ENCODE measurements around the gene LAMP1.
"Not testable (repeated sequence)": the region's sequence is repeated elsewhere in the genome, so short reads cannot be mapped to it uniquely, and the experiment has no call there.

LAMP1 gene

DNA sequence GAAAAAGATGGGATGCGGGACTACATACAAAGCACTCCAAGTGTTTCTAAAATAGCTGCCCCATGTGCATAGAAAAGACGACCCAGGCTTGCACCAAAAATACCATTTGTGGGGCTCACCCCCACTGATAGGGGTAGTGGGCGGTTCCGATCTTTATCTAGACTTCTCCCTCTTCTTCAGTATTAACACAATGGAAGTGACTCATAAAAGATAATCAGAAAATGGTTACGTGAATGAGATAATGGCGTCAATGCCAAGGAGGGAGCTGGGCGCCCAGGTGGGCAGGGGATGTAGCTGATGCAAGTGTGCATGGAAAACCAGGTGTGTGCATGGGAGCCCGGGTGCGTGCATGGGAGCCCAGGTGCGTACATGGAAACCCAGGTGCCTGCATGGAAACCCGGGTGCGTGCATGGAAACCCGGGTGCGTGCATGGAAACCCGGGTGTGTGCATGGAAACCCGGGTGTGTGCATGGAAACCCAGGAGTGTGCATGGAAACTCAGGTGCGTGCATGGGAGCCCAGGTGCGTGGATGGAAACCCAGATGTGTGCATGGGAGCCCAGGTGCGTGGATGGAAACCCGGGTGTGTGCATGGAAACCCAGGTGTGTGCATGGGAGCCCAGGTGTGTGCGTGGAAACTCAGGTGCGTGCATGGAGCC is 32.7 kb downstream of the LAMP1 start:
- DNase-seq, result no peak

DNA sequence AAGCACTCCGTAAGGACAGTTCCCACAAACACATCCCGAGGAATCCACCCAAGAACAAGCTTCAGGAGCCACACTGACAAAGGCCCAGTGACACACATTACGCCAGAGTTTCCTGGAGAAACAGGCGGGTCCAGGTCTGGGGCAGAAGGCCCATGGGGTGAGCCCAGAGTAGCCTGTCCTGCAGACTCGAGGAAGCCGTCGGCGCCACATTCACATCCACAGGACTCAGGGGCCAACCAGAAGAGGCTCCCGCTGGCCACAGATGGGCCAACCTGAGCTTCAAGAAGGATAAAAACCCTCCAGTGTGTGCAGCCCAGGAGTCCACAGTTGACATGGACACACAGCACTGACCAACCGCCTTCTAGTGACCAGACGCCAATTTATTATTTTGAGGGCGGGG is 35.6 kb downstream of the LAMP1 start:
- no peak for DNase-seq

- DNase-seq, result no peak
Measured at GRCh38 chr13:113333076-113333475, 36.0 kb downstream of the LAMP1 start.

- no peak for DNase-seq
Measured at GRCh38 chr13:113337556-113337955, 40.5 kb downstream of the LAMP1 start.

DNA sequence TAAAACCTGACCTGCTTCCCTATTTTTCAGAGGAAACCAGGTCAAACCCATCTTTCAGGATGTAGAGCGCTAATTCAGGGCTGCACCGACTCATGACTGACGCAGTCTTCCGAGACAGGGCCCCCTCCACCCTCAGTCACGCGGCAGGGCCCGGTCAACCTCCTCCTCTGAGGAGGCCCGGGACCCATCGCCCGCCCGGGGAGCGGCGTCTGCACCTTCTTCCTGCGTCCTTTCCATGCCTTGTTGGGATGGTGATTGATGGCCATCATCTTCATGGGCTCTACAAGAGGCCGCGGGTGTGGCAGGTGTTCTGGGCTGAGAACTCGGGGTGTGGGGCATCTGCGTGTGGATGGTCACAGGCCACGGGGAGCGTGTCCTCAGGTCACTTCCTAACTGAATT is 40.9 kb downstream of the LAMP1 start:
- DNase-seq, result no peak

GRCh38 chr13:113338451-113338850 is 41.4 kb downstream of the LAMP1 start:
- DNase-seq, result no peak

- no peak for DNase-seq
Measured at GRCh38 chr13:113342820-113343691, 46.0 kb downstream of the LAMP1 start.

DNA sequence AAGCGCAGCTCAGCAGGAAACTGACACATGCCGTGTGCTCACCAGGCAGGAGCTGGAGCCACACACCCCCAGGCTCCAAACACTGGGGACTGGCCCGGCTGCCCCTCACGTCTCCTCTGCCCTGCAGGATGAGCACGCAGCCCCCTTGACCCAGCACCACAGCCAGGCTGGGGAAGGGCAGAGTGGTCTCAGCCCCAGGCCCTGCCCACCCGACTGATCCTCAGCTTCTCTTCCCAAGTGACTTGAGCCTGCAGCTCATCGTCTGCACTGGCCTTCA is 46.6 kb downstream of the LAMP1 start:
- no peak for DNase-seq

DNA sequence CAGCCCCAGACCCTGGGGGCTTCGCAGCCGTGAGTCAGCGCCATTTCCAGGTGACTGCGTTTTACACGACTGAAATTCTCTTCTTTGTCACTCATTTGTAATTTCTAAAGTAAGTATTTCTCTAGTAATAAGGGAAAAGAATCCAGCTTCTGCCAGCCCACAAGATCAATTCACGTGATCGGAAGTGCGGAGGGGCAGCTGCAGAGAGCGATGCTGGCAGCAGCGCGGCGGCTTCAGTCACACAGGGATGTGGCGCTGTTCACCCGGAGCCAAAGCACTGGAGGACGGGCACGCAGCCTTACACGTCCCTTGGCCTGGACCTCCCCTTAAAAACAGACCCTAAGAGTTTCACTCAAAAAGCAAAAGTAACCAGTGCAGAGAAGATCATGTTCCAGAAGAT is 48.4 kb downstream of the LAMP1 start:
- DNase-seq, result no peak

- DNase-seq, result not testable (repeated sequence)
Measured at GRCh38 chr13:113347736-113348225, 50.7 kb downstream of the LAMP1 start.

- no peak for DNase-seq
Measured at GRCh38 chr13:113348591-113348990, 51.6 kb downstream of the LAMP1 start.

- no peak for DNase-seq
Measured at GRCh38 chr13:113349050-113349449, 52.0 kb downstream of the LAMP1 start.

GRCh38 chr13:113349491-113349890 is 52.5 kb downstream of the LAMP1 start:
- DNase-seq, result no peak

DNA sequence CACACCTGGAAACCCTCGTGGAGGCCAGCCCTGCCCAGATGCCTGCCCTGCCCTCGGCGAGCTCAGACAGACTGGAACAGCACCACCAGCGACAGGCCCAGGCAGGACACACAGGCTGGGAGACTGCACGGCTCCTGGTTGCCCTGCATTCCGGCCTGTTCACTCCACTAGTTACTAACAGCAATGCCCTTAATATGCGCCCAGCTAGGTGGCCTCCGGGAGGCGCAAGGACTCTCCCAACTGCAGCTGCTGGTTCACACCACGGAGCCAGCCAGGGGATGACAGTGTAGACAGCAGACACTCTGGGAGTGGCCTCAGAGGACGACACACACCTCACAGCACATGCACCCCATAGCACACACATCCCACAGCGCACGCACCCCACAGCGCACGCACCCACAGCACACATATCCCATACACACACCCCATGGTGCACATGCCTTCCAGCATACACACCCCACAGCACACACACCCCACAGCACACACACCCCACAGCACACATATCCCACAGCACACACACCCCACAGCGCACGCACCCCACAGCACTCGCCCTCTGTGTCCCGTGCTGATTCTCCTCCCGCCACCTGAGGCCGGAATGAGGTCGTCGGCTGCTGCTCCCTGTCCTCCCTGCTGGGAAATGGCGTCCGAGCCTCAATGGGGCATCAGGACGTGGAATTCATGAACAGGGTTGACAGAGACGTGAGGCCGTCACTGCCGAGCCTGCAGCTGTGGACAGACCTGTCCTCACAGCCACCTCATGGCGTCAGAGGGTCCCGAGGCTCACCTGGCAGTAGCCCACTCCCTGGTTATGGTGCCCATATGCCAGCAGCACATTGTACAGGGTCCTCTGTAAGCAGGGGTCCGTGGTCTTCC is 53.3 kb downstream of the LAMP1 start:
- DNase-seq, result no peak

GRCh38 chr13:113350938-113351335 is 53.9 kb downstream of the LAMP1 start:
- DNase-seq, result no peak

DNA sequence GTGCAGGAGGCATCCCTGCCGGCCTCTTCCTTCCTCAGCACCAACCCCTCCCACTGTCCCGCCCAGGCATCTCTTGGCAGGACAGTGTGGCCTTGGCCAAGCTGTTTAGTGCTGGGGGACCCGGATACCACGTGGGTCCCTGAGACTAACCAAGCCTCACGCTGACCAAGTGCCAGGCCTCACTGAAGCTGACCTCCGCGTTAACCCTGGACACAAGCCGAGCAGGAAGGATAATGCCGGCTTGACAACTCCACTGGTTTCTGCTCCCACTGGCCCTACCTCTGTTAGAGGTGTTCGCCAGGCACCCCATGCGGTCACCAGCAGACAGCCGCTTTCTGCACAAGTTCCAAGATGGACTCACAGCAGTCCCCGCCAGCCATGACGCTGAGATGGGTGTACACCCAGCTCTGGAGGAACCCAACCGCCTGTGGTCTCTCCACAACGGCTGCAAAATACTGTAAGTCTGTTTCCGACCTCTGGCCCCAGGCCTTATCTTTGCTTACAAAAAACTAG is 54.5 kb downstream of the LAMP1 start:
- no peak for DNase-seq

GRCh38 chr13:113353254-113353653 is 56.2 kb downstream of the LAMP1 start:
- no peak for DNase-seq

GRCh38 chr13:113354831-113355610 is 58.0 kb downstream of the LAMP1 start:
- DNase-seq, result no peak

DNA sequence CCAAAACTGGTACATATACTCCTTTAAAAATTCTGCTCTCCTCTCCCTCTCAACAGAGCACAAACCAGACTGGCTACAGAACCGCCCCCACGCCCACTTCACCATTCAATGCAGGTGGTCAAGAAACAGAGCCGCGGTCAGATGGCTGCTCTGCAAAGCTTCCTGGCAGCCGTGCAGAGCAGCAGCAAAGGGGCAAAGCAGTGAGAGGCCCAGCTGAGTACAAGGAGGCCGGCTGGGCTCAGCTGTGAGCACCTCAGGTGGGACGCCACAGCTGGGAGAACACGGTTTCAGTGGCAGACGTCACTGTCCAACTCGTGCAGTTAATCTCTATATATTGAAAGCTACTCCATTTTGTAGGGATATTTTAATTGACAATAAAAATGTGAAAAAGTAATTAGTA is 58.6 kb downstream of the LAMP1 start:
- no peak for DNase-seq

DNA sequence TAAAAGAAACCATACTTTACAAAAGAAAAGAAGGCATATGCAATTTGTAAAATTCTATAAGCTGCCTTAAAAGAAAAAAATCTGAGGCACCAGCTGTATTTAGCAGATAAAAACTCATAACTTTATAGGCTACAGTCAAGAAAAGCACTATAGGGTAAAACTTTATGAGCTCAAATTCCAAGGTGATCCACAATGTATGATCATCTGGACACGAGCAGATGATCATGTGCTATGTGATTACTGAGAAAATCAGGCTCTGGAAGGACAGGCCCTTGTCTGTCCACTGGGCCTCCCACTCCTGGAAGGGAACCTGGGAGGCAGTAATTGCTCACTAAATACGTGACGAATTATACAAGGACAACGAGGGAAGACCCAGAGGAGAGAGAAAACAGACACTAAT is 59.6 kb downstream of the LAMP1 start:
- no peak for DNase-seq

- no peak for DNase-seq
Measured at GRCh38 chr13:113357529-113357928, 60.5 kb downstream of the LAMP1 start.

DNA sequence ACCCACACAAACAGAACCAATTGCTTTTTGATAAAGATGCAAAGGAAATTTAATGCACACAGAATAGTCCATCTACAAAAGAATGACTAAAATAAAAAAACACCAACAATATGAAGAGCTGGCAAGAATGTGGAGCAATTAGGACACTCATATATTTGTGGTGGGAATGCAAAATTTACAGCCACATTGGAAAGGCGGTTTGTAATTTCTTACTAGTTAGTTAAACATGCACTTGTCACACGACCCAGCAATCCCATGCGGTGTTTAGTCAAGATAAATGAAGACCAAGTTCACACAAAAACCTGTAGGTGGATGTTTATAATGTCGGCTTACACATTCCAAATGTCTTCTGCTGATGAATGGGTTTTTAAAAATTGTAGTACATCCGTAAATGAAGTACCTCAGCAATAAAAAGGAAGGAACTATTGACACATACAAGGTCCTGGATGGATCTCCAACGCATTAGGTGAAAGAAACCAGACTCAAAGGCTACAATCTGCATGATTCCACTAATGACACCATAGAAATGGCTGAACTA is 61.7 kb downstream of the LAMP1 start:
- no peak for DNase-seq

Data from activated CD4-positive, alpha-beta T cell treated with anti-CD3 and anti-CD28 coated beads, Interleukin-2, amount 50 U/mL, for 4 hours (primary cell).